HG02970 (cell line): ENCODE data around the gene COLEC11.

Source experiments
- ATAC-seq: cut with Tn5 transposase; IDR thresholded peaks from one replicate; pipeline ENCODE4 v1.9.1; 2021; ENCODE audit warnings: mild to moderate bottlenecking, moderate library complexity, moderate number of reproducible peaks; ENCODE audit not compliant: unreplicated experiment, low FRiP score

COLEC11 gene

DNA sequence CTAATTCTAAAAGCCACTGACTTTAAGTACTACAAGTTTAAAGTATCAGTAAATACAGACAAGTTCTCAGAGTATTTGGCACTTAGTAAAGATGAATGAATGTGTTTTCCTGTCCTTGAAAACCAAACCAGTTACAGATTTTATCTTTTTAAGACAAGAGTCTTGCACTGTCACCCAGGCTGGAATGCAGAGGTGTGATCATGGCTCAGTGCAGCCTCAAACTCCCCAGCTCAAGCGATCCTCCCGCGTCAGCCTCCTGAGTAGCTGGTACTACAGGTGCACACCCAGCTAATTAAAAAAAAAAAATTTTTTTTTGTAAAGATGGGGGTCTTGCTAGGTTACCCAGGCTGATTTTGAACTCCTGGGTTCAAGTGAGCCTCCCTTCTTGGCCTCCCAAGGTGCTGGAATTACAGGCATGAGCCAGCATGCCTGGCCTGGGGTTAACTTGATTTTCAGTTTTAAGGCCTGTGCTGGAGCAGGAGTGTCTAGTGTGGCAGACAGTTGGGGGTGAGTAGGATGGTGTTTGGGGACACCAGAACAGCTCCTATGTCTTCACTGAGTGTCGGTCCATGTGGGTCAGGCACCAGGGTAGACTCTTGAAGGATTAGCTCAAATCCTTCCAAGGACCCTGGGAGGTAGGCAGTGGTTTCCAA lies 10.2 kb upstream of the COLEC11 start:
- no peak for ATAC-seq

GRCh38 chr2:3585261-3586109 lies 9.4 kb upstream of the COLEC11 start:
- ATAC-seq: no peak

DNA sequence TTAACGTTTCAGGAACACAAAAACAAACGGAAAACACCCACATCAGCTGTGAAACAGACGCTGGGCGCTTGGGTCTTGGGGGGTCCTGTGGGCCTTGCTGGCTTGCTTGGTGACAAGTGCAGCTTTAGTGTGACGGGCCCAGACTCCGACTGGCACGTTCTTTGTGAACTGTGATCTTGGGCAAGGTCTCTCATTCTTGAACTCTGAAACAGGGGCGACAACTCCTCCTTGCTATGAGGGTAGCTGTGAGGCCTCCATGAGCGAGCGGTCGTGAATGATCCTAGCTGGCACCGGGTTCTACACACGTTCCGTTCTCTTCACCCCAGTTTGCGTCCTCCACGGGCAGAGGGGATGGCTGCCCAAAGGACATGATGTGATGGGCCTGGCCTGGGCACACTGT lies 8.7 kb upstream of the COLEC11 start:
- no peak for ATAC-seq

DNA sequence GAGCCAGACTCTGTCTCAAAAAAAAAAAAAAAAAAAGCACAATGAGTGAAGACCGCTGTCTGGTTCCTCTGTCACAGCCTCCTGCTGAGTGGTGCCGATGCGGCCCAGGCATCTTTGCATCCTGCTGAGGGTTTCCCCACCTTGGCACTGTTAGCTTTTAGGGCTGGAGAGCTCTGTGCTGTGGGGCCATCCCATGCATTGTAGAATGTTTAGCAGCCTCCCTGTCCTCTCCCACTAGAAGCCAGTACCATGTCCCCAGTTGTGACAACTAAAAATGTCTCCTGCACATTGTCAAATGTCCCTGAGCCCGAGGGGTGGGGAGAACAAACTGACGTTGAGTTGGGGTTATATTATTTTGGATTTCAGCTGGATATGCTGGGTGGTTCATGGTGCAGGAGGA lies 7.9 kb upstream of the COLEC11 start:
- ATAC-seq: no peak

DNA sequence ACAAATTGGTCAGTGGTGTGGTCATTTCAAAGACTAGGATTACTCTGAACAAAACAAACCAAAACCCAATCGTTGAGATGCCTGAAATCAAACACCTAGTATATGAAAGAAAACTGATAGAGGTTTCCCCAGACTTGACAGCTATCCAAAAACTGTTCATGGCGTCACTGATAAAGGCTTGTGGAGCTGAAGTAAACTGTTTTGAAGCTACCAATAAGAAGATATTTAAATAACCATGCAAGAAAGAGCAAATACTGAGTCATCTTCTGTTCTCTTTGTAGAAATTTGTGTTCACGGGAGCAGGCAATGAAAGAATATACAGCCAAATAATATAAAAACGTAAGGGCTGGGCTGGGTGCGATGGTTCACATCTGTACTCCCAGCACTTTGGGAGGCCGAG lies 7.5 kb upstream of the COLEC11 start:
- ATAC-seq: no peak

- ATAC-seq: no peak
Measured at GRCh38 chr2:3588084-3588483, 6.8 kb upstream of the COLEC11 start.

- ATAC-seq: no peak
Measured at GRCh38 chr2:3589086-3589485, 5.8 kb upstream of the COLEC11 start.

GRCh38 chr2:3595404-3595803 lies 492 bp downstream of the COLEC11 start:
- ATAC-seq: no peak

DNA sequence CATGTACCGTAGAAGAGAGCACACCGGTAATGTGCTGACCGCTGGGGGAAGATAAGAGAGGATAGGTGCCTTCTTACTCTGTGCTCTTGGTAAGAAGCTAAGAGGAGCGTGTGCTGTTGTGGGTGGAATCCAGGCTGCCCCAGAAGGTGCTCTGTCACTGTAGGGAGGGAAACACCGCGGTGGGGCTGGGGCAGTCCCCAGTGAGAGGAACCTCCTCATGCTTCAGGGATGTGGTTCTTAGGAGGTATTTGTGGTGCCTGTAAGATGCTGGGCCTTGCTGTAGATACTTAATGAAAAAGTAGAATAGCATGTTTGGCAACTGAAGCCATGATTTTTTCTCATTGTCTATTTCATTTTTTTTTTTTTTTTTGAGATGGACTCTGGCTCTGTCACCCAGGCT lies 1.1 kb downstream of the COLEC11 start:
- ATAC-seq: no peak

DNA sequence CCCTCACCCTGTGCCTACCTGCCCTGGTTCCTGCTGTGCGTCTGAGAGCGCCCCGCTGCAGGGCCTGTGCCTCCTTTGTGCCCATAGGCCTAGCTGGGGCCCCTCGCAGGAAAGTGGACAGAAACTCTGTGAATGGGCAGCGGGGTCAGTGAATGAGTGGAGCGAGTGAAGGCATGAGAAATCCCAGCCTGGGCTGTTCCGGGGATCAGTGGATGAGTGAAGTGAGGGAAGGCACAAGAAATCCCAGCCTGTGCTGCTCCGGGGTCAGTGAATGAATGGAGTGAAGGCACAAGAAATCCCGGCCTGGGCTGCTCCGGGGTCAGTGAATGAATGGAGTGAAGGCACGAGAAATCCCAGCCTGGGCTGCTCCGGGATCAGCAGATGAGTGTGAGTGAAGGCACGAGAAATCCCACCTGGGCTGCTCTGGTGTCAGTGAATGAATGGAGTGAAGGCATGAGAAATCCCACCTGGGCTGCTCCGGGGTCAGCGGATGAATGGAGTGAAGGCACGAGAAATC lies 2.0 kb downstream of the COLEC11 start:
- no peak for ATAC-seq

DNA sequence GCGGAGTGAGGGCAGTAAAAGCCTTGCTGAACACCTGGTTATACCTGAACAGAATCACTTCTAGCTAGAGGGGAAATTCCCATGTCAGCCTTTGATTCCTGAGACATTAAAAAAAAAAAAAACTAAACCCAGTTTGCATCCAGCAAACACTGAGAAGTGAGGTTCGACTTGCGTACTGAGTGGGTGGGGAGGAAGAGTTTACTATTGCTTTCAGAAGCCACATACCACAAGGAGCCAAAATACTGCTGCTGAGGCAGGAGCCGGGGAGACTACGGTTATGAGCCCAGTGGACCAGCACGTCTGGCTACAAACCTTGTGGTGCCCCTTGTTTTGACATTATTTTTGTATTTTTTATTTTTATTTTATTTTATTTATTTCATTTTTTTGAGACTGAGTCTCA lies 2.7 kb downstream of the COLEC11 start:
- ATAC-seq: no peak

DNA sequence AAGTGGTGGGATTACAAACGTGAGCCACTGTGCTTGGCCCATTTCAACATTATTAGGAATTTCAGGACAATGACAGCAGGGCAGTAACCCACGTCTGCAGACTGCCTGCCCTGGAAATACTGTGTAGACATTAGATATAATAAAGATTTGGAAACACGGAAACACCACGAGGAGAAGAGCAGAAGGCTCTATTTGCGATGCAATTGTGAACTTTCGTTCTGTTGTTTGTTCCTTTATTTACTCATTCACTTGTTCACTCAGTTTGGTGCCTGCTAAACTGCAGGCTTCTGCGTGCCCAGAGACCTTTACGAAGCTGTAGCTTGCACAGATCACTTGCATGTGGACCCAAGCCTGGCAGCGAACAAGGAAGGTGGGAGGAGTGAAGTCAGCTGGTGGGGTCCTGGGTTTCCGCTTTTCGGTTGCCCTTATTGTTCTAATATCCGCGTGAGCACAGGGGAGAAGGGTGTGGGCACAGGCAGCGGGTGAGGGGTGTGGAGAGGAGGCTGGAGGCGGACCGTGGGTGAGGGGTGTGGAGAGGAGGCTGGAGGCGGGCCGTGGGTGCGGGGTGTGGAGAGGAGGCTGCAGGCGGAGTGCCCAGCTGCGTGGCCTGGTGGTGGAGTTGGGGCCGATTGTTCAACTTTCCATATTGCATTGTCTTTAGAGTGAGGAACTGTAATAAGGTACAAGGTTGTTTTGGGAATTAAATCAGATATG lies 3.4 kb downstream of the COLEC11 start:
- no peak for ATAC-seq

- ATAC-seq: no peak
Measured at GRCh38 chr2:3598912-3599854, 4.3 kb downstream of the COLEC11 start.

GRCh38 chr2:3600256-3600855 lies 5.4 kb downstream of the COLEC11 start:
- ATAC-seq: no peak

- no peak for ATAC-seq
Measured at GRCh38 chr2:3601561-3602271, 6.8 kb downstream of the COLEC11 start.

DNA sequence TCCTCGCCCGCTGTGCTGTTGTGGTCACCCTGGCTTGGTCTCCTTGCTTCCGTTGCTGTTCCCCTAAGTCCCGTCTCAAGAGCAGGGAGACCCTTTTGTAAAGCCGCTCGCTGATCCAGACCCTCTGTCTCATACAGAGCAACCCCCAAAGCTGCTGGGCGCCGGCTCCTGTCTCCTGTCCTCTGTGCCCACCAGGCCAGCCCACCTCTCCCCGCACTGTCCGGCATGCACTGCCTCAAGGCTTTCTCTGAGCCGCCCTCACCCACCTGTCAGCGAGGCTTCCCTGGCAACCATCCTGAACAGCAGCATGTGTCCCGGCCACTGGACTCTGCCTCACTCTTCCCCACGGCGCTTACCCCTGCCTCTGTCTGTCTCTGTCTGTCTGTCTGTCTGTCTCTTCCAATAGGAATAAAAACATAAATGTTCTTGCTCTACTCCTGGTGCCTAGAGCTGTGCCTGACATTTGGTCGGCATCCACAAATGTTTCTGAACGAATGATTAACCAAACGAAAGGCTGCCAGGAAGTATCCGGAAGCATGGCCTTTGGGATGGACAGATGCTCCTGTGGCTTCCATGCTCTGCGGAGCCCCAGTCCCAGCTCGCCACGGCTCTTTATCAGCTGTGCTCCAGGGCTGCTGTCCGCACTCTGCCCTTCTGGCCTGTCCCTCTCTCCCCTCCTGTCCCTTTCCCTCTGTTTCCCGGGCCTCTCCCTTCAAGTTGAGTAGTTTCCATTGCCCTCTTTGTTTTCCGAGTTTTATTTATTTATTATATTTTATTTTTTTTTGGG lies 7.8 kb downstream of the COLEC11 start:
- ATAC-seq: no peak

GRCh38 chr2:3603536-3604206 lies 8.8 kb downstream of the COLEC11 start:
- no peak for ATAC-seq
